Natural killer cell (primary cell): ENCODE measurements around the gene VWF. TPM values are rescaled to one million over a fixed set of nuclear protein-coding genes. Genes with fewer than 3 reads are reported as not detected.

ENCODE experiments used
- ATAC-seq, 3 donors: fragments of 150-1000 bp in 2 of 3; fragments of 200-7000 bp in 1 of 3; cut with Tn5 transposase; 1 replicate in 1 of 3; 2 replicates in 2 of 3; pipeline ENCODE4 v1.10.0; 2021; ENCODE audit warnings: mild to moderate bottlenecking in 2 of 3, moderate library complexity in 2 of 3
- DNase-seq, 2 donors: peaks; one replicate each; pipeline versions ENCODE4 v3.0.0 to v3.0.0-alpha.2; 2013 to 2021; ENCODE audit warnings: mixed read lengths in 1 of 2
- H3K27ac ChIP-seq: one replicate; pipeline ENCODE4 v1.5.1; 2013; ENCODE audit warnings: mild to moderate bottlenecking, low read length
- H3K27me3 ChIP-seq: one replicate; pipeline ENCODE4 v1.6.1; 2013; ENCODE audit warnings: low read length; ENCODE audit not compliant: control insufficient read depth, insufficient read depth
- H3K36me3 ChIP-seq: one replicate; pipeline ENCODE4 v1.6.1; 2013; ENCODE audit warnings: low read length; ENCODE audit not compliant: control insufficient read depth, insufficient read depth
- H3K4me1 ChIP-seq: one replicate; pipeline ENCODE4 v1.6.1; 2013; ENCODE audit warnings: low read length; ENCODE audit not compliant: control insufficient read depth, insufficient read depth
- H3K4me3 ChIP-seq: one replicate; pipeline ENCODE4 v1.5.1; 2013; ENCODE audit warnings: low read length
- H3K9me3 ChIP-seq: one replicate; pipeline ENCODE4 v1.6.1; 2013; ENCODE audit warnings: low read length; ENCODE audit not compliant: control insufficient read depth, insufficient read depth
- H3K27ac Mint-ChIP-seq, 2 donors: one replicate each; pipeline ENCODE4 v1.8.0; 2022; ENCODE audit warnings: mild to moderate bottlenecking in 2 of 2, mixed read lengths in 2 of 2, moderate library complexity in 1 of 2
- H3K27me3 Mint-ChIP-seq, 2 donors: one replicate each; pipeline ENCODE4 v1.8.0; 2022; ENCODE audit warnings: low read depth in 2 of 2, mixed read lengths in 2 of 2
- H3K36me3 Mint-ChIP-seq: one replicate; pipeline ENCODE4 v1.8.0; 2022; ENCODE audit warnings: mixed read lengths
- H3K4me1 Mint-ChIP-seq, 2 donors: one replicate each; pipeline ENCODE4 v1.8.0; 2022; ENCODE audit warnings: mixed read lengths in 2 of 2
- H3K4me3 Mint-ChIP-seq: one replicate; pipeline ENCODE4 v1.8.0; 2022; ENCODE audit warnings: mild to moderate bottlenecking, moderate library complexity, mixed read lengths
- H3K9me3 Mint-ChIP-seq, 2 donors: one replicate each; pipeline ENCODE4 v1.8.0; 2022; ENCODE audit warnings: mixed read lengths in 2 of 2
- WGBS: methylation state at CpG from one replicate; pipeline ENCODE4 v1.1.7; 2013; ENCODE audit warnings: missing lambda C conversion rate; ENCODE audit not compliant: insufficient coverage; 5-methylcytosine and 5-hydroxymethylcytosine counted together
- intact Hi-C: fragments of 100-400 bp; cut with micrococcal nuclease; formaldehyde crosslinking; loops from one replicate; pipeline ENCODE4 v1.14.2; 2022
- total RNA-seq, 4 donors: library from RNA; stranded (reverse); fragments of 120-200 nt in 1 of 4; gene quantifications; one replicate each; pipeline versions ENCODE4 v1.2.3 to v1.2.4, GENCODE V29; 2013 to 2022
- TF ChIP-seq, protein P1 (sequence below): fragments of 200-600 bp; IDR thresholded peaks from one replicate; pipeline ENCODE4 v1.8.0; 2022; ENCODE audit warnings: antibody characterized with exemption

Gene VWF
- total RNA-seq, 3 donors from 2014 or later (not counting 1 experiment from before 2014, with no cell fraction given): 0.14 to 0.95 (median 0.71) TPM

DNA sequence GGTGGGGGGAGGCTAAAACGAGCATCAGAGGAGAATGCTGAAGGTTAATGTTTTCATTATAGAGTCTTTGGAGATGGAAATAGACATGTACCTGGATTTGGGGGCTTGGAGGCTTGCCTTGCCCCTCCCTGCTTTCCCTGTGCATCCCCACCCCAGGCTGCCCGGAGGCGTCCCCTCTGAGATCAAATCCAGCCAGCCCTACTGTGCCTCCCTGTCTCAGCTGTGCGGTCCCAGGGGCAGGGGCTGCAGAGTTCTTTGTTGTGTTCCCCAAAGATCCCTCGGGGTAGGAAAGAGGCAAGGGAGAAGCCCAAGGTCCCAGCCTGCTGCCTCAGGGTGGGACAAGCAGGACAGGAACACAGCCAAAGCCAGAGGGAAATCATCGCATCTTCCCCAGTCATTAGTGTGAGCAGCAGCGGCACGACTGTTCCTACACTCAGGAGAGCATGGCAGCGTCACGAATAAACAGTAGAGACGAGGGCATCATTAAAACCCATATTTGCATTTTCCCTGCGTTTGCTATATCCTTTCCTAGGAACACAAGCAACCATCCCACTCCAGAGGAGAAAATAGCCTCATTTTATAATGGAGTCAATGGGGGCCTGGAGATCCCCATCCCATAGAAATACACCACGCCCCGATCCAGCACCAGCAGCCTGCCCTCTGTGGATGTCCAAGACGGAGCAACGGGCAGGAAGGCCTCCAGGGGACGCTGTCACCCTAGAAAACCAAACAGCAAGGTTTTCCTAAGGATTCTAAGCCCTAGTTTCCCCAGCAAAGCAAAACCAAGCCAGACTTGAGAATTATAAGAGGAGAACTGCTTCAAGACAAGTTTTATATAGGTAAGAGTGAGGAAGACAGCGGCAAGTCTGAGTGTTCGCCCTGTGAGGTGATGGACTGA lies 211.8 kb downstream of the VWF start:
- no peak for DNase-seq
- no peak overlapping the region for H3K27ac ChIP-seq
- no peak overlapping the region for H3K27ac Mint-ChIP-seq
- no peaks in the 10 kb centered on the region for H3K27me3 ChIP-seq
- H3K4me1 Mint-ChIP-seq: no peaks in the 10 kb centered on the region
- no peak overlapping the region for H3K4me3 ChIP-seq
- H3K4me3 Mint-ChIP-seq: no peak overlapping the region
- no peaks in the 10 kb centered on the region for H3K9me3 ChIP-seq
- H3K27me3 Mint-ChIP-seq: peaks cover 7 to 12% of the 10 kb centered on the region in 2 donors
- no peaks in the 10 kb centered on the region for H3K36me3 ChIP-seq
- ATAC-seq: no peak
- 90% methylated on average over 19 of the region's 19 CpGs for WGBS
- H3K9me3 Mint-ChIP-seq: no peaks in the 10 kb centered on the region
- TF ChIP-seq, protein P1, sequence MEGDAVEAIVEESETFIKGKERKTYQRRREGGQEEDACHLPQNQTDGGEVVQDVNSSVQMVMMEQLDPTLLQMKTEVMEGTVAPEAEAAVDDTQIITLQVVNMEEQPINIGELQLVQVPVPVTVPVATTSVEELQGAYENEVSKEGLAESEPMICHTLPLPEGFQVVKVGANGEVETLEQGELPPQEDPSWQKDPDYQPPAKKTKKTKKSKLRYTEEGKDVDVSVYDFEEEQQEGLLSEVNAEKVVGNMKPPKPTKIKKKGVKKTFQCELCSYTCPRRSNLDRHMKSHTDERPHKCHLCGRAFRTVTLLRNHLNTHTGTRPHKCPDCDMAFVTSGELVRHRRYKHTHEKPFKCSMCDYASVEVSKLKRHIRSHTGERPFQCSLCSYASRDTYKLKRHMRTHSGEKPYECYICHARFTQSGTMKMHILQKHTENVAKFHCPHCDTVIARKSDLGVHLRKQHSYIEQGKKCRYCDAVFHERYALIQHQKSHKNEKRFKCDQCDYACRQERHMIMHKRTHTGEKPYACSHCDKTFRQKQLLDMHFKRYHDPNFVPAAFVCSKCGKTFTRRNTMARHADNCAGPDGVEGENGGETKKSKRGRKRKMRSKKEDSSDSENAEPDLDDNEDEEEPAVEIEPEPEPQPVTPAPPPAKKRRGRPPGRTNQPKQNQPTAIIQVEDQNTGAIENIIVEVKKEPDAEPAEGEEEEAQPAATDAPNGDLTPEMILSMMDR: no peak
- no peaks in the 10 kb centered on the region for H3K36me3 Mint-ChIP-seq
- intact Hi-C loops: no loop called here
- no peaks in the 10 kb centered on the region for H3K4me1 ChIP-seq

DNA sequence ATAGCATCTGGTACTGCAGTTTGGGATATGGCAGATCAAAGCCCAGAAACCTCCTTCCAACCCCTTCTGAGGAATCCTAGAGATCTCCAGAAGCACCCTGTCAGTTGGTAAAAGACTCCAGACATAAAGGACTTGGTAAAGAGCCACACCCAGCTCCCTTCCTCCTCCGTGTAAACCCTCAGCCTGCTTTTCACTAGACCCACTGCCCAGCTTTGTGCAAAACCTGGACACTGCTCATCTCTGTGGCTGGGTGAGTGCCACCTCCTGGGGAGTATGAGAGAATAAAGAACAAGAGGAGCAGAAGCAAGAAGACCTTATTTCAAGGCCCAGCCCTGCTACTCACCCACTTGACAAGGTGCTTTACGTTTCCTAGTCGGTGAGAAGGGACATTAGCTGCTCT lies 212.5 kb downstream of the VWF start:
- Mint-ChIP-seq H3K9me3 (no peaks in the 10 kb centered on the region), H3K27me3 (peaks cover 7 to 12% of the 10 kb centered on the region in 2 donors), H3K4me3 (no peak overlapping the region), H3K36me3 (no peaks in the 10 kb centered on the region), H3K4me1 (no peaks in the 10 kb centered on the region), H3K27ac (no peak overlapping the region)
- Histone ChIP-seq H3K27me3 (no peaks in the 10 kb centered on the region), H3K27ac (no peak overlapping the region), H3K9me3 (no peaks in the 10 kb centered on the region), H3K4me3 (no peak overlapping the region), H3K4me1 (no peaks in the 10 kb centered on the region), H3K36me3 (no peaks in the 10 kb centered on the region)
- TF ChIP-seq, protein P1: no peak
- intact Hi-C loops: no loop called here
- DNase-seq (no peak), ATAC-seq (no peak)
- 81% methylated on average over 3 of the region's 3 CpGs for whole genome bisulfite sequencing

DNA sequence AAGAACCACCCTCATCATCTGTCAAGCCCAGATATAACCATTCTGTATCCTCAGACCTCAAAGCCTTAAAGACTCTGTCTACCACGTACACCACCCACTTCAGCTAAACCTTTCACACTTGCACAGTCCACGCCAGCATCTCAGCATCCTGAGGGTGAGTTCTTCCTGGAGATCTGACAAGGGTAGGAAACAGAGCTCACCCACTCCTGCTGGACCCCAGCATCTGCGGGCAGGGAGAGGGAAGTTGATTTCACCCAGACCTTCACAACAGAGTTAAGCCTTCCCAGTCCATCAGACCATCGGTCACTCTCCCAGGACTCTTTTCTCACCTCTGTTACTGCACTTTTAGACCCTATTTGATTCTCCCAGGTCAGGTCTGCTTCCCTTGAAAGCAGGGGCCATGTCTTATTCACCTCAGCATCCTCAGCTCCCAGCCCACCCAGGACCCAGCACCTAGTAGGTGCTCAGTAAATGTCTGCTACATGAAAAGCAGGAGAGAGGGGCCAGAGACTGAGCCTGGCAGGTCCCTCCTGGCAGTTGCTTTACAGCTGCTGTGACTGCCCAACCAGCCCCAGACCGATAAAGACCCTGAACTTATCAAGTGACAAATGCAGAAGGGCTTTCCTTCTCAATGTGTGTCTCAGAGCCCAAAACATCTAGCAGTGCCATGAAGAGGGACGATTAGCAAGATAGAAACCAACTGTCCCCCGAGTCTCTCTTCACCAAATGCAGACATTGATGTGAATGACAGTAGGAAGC lies 213.5 kb downstream of the VWF start:
- ATAC-seq (no peak), DNase-seq (no peak)
- intact Hi-C loops: no loop called here
- no peaks in the 10 kb centered on the region for H3K27me3 ChIP-seq
- H3K4me3 Mint-ChIP-seq: no peak overlapping the region
- no peaks in the 10 kb centered on the region for H3K36me3 ChIP-seq
- peaks cover 7 to 12% of the 10 kb centered on the region in 2 donors for H3K27me3 Mint-ChIP-seq
- WGBS: 71% methylated on average over 7 of the region's 7 CpGs
- H3K36me3 Mint-ChIP-seq: no peaks in the 10 kb centered on the region
- H3K4me1 Mint-ChIP-seq: no peaks in the 10 kb centered on the region
- no peaks in the 10 kb centered on the region for H3K9me3 ChIP-seq
- H3K4me1 ChIP-seq: no peaks in the 10 kb centered on the region
- no peak overlapping the region for H3K27ac Mint-ChIP-seq
- no peak overlapping the region for H3K27ac ChIP-seq
- TF ChIP-seq, protein P1: no peak
- H3K9me3 Mint-ChIP-seq: no peaks in the 10 kb centered on the region
- no peak overlapping the region for H3K4me3 ChIP-seq
